Measurements from ENCODE around the gene EDC3.
"Not testable (repeated sequence)": the region's sequence is repeated elsewhere in the genome, so short reads cannot be mapped to it uniquely, and the experiment has no call there.

DNA sequence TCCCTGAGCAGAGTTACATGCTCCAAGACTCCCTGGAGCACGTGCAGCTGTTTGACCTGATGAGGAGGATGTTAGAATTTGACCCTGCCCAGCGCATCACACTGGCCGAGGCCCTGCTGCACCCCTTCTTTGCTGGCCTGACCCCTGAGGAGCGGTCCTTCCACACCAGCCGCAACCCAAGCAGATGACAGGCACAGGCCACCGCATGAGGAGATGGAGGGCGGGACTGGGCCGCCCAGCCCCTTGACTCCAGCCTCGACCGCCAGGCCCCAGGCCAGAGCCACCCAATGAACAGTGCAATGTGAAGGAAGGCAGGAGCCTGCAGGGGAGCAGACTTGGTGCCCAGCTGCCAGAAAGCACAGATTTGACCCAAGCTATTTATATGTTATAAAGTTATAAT lies 66.1 kb downstream of the EDC3 start:
- not testable (repeated sequence) for TF ChIP-seq POLR2AphosphoS5, EP300 (IDR thresholded peaks at IDR 0.05)
- TF ChIP-seq, protein P1, sequence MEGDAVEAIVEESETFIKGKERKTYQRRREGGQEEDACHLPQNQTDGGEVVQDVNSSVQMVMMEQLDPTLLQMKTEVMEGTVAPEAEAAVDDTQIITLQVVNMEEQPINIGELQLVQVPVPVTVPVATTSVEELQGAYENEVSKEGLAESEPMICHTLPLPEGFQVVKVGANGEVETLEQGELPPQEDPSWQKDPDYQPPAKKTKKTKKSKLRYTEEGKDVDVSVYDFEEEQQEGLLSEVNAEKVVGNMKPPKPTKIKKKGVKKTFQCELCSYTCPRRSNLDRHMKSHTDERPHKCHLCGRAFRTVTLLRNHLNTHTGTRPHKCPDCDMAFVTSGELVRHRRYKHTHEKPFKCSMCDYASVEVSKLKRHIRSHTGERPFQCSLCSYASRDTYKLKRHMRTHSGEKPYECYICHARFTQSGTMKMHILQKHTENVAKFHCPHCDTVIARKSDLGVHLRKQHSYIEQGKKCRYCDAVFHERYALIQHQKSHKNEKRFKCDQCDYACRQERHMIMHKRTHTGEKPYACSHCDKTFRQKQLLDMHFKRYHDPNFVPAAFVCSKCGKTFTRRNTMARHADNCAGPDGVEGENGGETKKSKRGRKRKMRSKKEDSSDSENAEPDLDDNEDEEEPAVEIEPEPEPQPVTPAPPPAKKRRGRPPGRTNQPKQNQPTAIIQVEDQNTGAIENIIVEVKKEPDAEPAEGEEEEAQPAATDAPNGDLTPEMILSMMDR (IDR thresholded peaks at IDR 0.05): not testable (repeated sequence)
